SU-DHL-6 (cell line): ENCODE data around the gene CCDC66.

Experiments used
- EZH2phosphoT487 ChIP-seq: fragments of 200-600 bp; sonication (generic), shearing (Covaris generic); conservative IDR thresholded peaks from 2 replicates; pipeline ENCODE4 v1.6.1; 2018; ENCODE audit warnings: mild to moderate bottlenecking, antibody characterized with exemption, low read length, moderate library complexity, mixed read lengths
- TF ChIP-seq, protein P1 (sequence below): fragments of 200-600 bp; sonication (generic); IDR thresholded peaks from one replicate; pipeline ENCODE4 v1.5.1; 2017; ENCODE audit warnings: antibody characterized with exemption, mild to moderate bottlenecking, low read length, moderate library complexity; ENCODE audit not compliant: insufficient read depth, poor library complexity, severe bottlenecking

DNA sequence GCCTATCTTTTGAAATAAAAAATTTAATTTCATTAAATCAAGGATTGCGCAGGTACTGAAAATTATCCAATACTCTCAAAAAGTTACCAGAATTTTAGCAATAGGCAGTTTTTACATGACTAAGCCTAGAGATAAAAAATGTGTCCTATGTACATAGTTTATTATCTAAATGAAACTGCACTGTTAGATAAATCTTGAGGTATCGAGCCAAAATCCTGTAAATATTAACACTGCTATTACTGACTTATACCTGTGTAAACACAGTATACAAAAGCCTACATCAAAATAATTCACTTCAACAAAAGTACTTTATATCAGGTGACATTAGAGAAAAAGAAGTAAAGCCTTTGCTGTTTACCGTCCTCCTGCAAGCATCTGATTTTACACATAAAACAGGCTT is 65.4 kb downstream of the CCDC66 start:
- TF ChIP-seq, protein P1, sequence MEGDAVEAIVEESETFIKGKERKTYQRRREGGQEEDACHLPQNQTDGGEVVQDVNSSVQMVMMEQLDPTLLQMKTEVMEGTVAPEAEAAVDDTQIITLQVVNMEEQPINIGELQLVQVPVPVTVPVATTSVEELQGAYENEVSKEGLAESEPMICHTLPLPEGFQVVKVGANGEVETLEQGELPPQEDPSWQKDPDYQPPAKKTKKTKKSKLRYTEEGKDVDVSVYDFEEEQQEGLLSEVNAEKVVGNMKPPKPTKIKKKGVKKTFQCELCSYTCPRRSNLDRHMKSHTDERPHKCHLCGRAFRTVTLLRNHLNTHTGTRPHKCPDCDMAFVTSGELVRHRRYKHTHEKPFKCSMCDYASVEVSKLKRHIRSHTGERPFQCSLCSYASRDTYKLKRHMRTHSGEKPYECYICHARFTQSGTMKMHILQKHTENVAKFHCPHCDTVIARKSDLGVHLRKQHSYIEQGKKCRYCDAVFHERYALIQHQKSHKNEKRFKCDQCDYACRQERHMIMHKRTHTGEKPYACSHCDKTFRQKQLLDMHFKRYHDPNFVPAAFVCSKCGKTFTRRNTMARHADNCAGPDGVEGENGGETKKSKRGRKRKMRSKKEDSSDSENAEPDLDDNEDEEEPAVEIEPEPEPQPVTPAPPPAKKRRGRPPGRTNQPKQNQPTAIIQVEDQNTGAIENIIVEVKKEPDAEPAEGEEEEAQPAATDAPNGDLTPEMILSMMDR: no peak
- no peak for TF ChIP-seq EZH2phosphoT487
